IMR-90 (cell line): ENCODE measurements around the gene PLPP6. TPM values are rescaled to one million over a fixed set of nuclear protein-coding genes. Genes with fewer than 3 reads are reported as not detected.

Experiments used
- ATAC-seq: fragments of 200-7000 bp; cut with Tn5 transposase; 2 replicates; pipeline ENCODE4 v1.9.1; 2020; ENCODE audit warnings: low read depth, mild to moderate bottlenecking, moderate library complexity
- BruUV-seq: library from RNA; stranded (reverse); fragments of 400-500 nt; replicated peaks from 2 replicates; lab custom pipeline; 2021; lab: Mats Ljungman, UMichigan
- CTCF ChIA-PET: fragments of 300-600 bp; formaldehyde crosslinking; extraction: SDS; loops from one replicate; lab custom pipeline; 2021; ENCODE audit warnings: antibody characterized with exemption; lab: Yijun Ruan, JAX
- POLR2A ChIA-PET: fragments of 300-600 bp; sonication (Branson Sonifier 250); formaldehyde crosslinking; loops from one replicate; lab custom pipeline; 2022; ENCODE audit warnings: antibody characterized with exemption; ENCODE audit not compliant: unreplicated experiment; lab: Charles Lee
- DNase-seq: peaks from one replicate; pipeline ENCODE4 v3.0.0; 2013
- H2AFZ ChIP-seq: replicated peaks from 2 replicates; pipeline ENCODE3; 2013; ENCODE audit warnings: low read length, mild to moderate bottlenecking; ENCODE audit not compliant: poor library complexity
- H2AK5ac ChIP-seq: 2 replicates; pipeline ENCODE4 v1.6.1; 2013; ENCODE audit warnings: low read depth, low read length, inconsistent platforms
- H2AK9ac ChIP-seq: replicated peaks from 2 replicates; pipeline ENCODE3; 2013; ENCODE audit warnings: mild to moderate bottlenecking, low read depth, low read length, moderate library complexity; ENCODE audit not compliant: poor library complexity
- H2BK120ac ChIP-seq: 2 replicates; pipeline ENCODE4 v1.6.1; 2013; ENCODE audit warnings: low read depth, low read length, inconsistent platforms
- H2BK15ac ChIP-seq: 3 replicates; pipeline ENCODE4 v1.6.1; 2013; ENCODE audit warnings: low read depth, low read length, inconsistent platforms
- H2BK20ac ChIP-seq: 2 replicates; pipeline ENCODE4 v1.6.1; 2013; ENCODE audit warnings: low read depth, mild to moderate bottlenecking, inconsistent platforms, low read length, moderate library complexity
- H2BK5ac ChIP-seq: 2 replicates; pipeline ENCODE4 v1.6.1; 2013; ENCODE audit warnings: mild to moderate bottlenecking, low read depth, low read length, inconsistent platforms; ENCODE audit not compliant: poor library complexity, severe bottlenecking
- H3K14ac ChIP-seq: replicated peaks from 2 replicates; pipeline ENCODE4 v1.6.1; 2013; ENCODE audit warnings: low read depth, low read length, inconsistent platforms
- H3K18ac ChIP-seq: 2 replicates; pipeline ENCODE4 v1.6.1; 2013; ENCODE audit warnings: low read depth, low read length, control low read depth
- H3K23ac ChIP-seq: 2 replicates; pipeline ENCODE4 v1.6.1; 2013; ENCODE audit warnings: low read depth, low read length, inconsistent platforms
- H3K27ac ChIP-seq: 2 replicates; pipeline ENCODE4 v1.5.1; 2013; ENCODE audit warnings: mild to moderate bottlenecking, control low read depth, low read length; ENCODE audit not compliant: insufficient read depth
- H3K27me3 ChIP-seq: 2 replicates; pipeline ENCODE4 v1.6.1; 2013; ENCODE audit warnings: low read length; ENCODE audit not compliant: control insufficient read depth, insufficient read depth
- H3K36me3 ChIP-seq: 2 replicates; pipeline ENCODE4 v1.6.1; 2013; ENCODE audit warnings: low read length, mixed read lengths; ENCODE audit not compliant: control insufficient read depth, insufficient read depth
- H3K4ac ChIP-seq: 2 replicates; pipeline ENCODE4 v1.6.1; 2013; ENCODE audit warnings: low read depth, low read length, inconsistent platforms
- H3K4me1 ChIP-seq: 2 replicates; pipeline ENCODE4 v1.6.1; 2013; ENCODE audit warnings: low read length, mixed read lengths; ENCODE audit not compliant: control insufficient read depth, insufficient read depth
- H3K4me2 ChIP-seq: 2 replicates; pipeline ENCODE4 v1.6.1; 2013; ENCODE audit warnings: low read depth, mild to moderate bottlenecking, control low read depth, low read length, moderate library complexity
- H3K4me3 ChIP-seq: 2 replicates; pipeline ENCODE4 v1.5.1; 2013; ENCODE audit warnings: low read depth, mild to moderate bottlenecking, control low read depth, low read length, moderate library complexity; ENCODE audit not compliant: insufficient read depth
- H3K56ac ChIP-seq: 2 replicates; pipeline ENCODE4 v1.6.1; 2013; ENCODE audit warnings: low read length, inconsistent platforms; ENCODE audit not compliant: insufficient read depth; ENCODE audit errors: extremely low read depth
- H3K79me1 ChIP-seq, 2 experiments: 2 replicates each; pipeline ENCODE4 v1.6.1; 2013; ENCODE audit warnings: low read length in 2 of 2, inconsistent platforms in 1 of 2, low read depth in 1 of 2
- H3K9ac ChIP-seq: 2 replicates; pipeline ENCODE4 v1.6.1; 2013; ENCODE audit warnings: low read depth, low read length, control low read depth
- H3K9me1 ChIP-seq: 2 replicates; pipeline ENCODE4 v1.6.1; 2013; ENCODE audit warnings: low read length, inconsistent platforms; ENCODE audit not compliant: insufficient read depth
- H3K9me3 ChIP-seq: 2 replicates; pipeline ENCODE4 v1.6.1; 2013; ENCODE audit warnings: low read length; ENCODE audit not compliant: control insufficient read depth, insufficient read depth
- H4K20me1 ChIP-seq: 2 replicates; pipeline ENCODE4 v1.6.1; 2013; ENCODE audit warnings: low read length, inconsistent platforms; ENCODE audit not compliant: insufficient read depth
- H4K5ac ChIP-seq: 2 replicates; pipeline ENCODE4 v1.6.1; 2013; ENCODE audit warnings: mild to moderate bottlenecking, low read depth, low read length, control low read depth
- H4K8ac ChIP-seq, 2 experiments: 2 replicates each; pipeline ENCODE4 v1.6.1; 2013; ENCODE audit warnings: low read depth in 2 of 2, low read length in 2 of 2, control low read depth in 1 of 2, inconsistent platforms in 1 of 2
- H4K91ac ChIP-seq: 2 replicates; pipeline ENCODE4 v1.6.1; 2013; ENCODE audit warnings: low read depth, low read length, inconsistent platforms; ENCODE audit not compliant: insufficient read depth
- BHLHE40 ChIP-seq: fragments of 150-350 bp; IDR thresholded peaks from 2 replicates; pipeline ENCODE4 v1.6.1; 2016; ENCODE audit warnings: mild to moderate bottlenecking, low read depth, low read length
- CEBPB ChIP-seq: IDR thresholded peaks from 2 replicates; pipeline ENCODE4 v1.6.1; 2012; ENCODE audit warnings: low read depth, low read length, improper control_type of control experiment
- CHD1 ChIP-seq: IDR thresholded peaks from 2 replicates; pipeline ENCODE4 v1.6.1; 2012; ENCODE audit warnings: low read depth, low read length, improper control_type of control experiment
- FOS ChIP-seq: fragments of 150-350 bp; IDR thresholded peaks from 2 replicates; pipeline ENCODE4 v1.6.1; 2016; ENCODE audit warnings: low read depth, low read length
- MAFK ChIP-seq: IDR thresholded peaks from 2 replicates; pipeline ENCODE4 v1.6.1; 2012; ENCODE audit warnings: low read depth, low read length, improper control_type of control experiment
- MAZ ChIP-seq: IDR thresholded peaks from 2 replicates; pipeline ENCODE4 v1.6.1; 2012; ENCODE audit warnings: low read depth, mild to moderate bottlenecking, low read length, improper control_type of control experiment, moderate library complexity, borderline replicate concordance
- MXI1 ChIP-seq: IDR thresholded peaks from 2 replicates; pipeline ENCODE4 v1.6.1; 2012; ENCODE audit warnings: low read depth, mild to moderate bottlenecking, low read length, moderate library complexity, borderline replicate concordance
- NFE2L2 ChIP-seq: fragments of 150-350 bp; IDR thresholded peaks from 2 replicates; pipeline ENCODE4 v1.6.1; 2016; ENCODE audit warnings: low read depth, mild to moderate bottlenecking, low read length
- POLR2A ChIP-seq: IDR thresholded peaks from 2 replicates; pipeline ENCODE4 v1.6.1; 2012; ENCODE audit warnings: mild to moderate bottlenecking, low read depth, low read length
- RAD21 ChIP-seq: IDR thresholded peaks from 2 replicates; pipeline ENCODE4 v1.6.1; 2012; ENCODE audit warnings: low read length, improper control_type of control experiment
- RCOR1 ChIP-seq: IDR thresholded peaks from 2 replicates; pipeline ENCODE4 v1.6.1; 2012; ENCODE audit warnings: mild to moderate bottlenecking, low read length, improper control_type of control experiment; ENCODE audit not compliant: insufficient replicate concordance
- RFX5 ChIP-seq: IDR thresholded peaks from 2 replicates; pipeline ENCODE4 v1.8.0; 2012; ENCODE audit warnings: low read depth, mild to moderate bottlenecking, low read length, moderate library complexity
- SMC3 ChIP-seq: fragments of 150-350 bp; IDR thresholded peaks from 2 replicates; pipeline ENCODE4 v1.6.1; 2016; ENCODE audit warnings: low read depth, mild to moderate bottlenecking, antibody characterized with exemption, low read length, moderate library complexity
- WGBS, 2 experiments: methylation state at CpG; one replicate each; pipeline versions ENCODE4 v1.1.5 to v1.1.7; 2013; ENCODE audit warnings: missing lambda C conversion rate in 2 of 2; ENCODE audit not compliant: insufficient read length in 1 of 2; ENCODE audit errors: extremely low coverage in 2 of 2; 5-methylcytosine and 5-hydroxymethylcytosine counted together
- dilution Hi-C: fragments of 300-500 bp; cut with HindIII; formaldehyde crosslinking; loops from one replicate; pipeline ENCODE4 v1.14.3; 2018; ENCODE audit warnings: low sequenced_read_pairs; ENCODE audit not compliant: unreplicated experiment
- in situ Hi-C: fragments of 300-500 bp; cut with MboI; formaldehyde crosslinking; loops from 3 replicates; pipeline ENCODE4 v1.14.3; 2019; ENCODE audit warnings: low sequenced_read_pairs, inconsistent platforms, mixed read lengths
- intact Hi-C: fragments of 100-400 bp; cut with micrococcal nuclease; formaldehyde crosslinking; loops from 2 replicates; pipeline ENCODE4 v1.10.0; 2022
- polyA plus RNA-seq, 3 experiments: library from polyadenylated mRNA; depleted of rRNA; stranded (reverse); fragments of >200 nt; gene quantifications; 2 replicates each; pipeline ENCODE4 v1.2.3, GENCODE V29; 2012; ENCODE audit warnings: low replicate concordance in 1 of 3
- total RNA-seq: library from RNA; depleted of rRNA; stranded (reverse); fragments of >200 nt; gene quantifications from 2 replicates; pipeline ENCODE4 v1.2.3, GENCODE V29; 2012
- TF ChIP-seq, protein P1 (sequence below): fragments of 150-350 bp; IDR thresholded peaks from 2 replicates; pipeline ENCODE4 v1.6.1; 2017; ENCODE audit warnings: mild to moderate bottlenecking, antibody characterized with exemption, low read length, low read depth
- TF ChIP-seq, protein P2 (sequence below): conservative IDR thresholded peaks from 2 replicates; pipeline ENCODE4 v1.5.1; 2012; ENCODE audit warnings: mild to moderate bottlenecking, low read depth, low read length, improper control_type of control experiment
- TF ChIP-seq, protein P3 (sequence below): fragments of 150-350 bp; IDR thresholded peaks from 2 replicates; pipeline ENCODE4 v1.6.1; 2016; ENCODE audit warnings: low read depth, mild to moderate bottlenecking, low read length, moderate library complexity, borderline replicate concordance

PLPP6 gene
- total and polyA plus RNA-seq, 2 of the 4 experiments (the other 2 are of a cell fraction): 3.4 to 5.9 TPM

DNA sequence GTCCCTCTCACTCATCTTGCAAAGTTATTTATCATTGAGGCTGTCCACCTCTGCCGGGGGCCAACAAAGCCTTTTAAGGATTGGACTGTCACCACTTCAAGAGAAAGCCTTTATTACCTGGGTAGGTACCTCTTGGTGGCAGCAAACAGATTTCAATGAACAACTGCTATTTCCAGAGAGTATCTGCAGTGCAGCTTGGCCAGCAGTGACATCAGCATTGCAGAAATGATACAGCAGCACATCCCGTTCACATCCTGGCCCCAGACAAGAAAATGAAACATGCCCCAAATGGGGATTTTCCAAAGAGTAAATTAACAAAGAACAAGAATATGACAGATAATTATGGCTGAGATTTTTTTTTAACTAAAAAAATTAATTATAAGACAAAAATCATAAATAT is 6.5 kb downstream of the PLPP6 start:
- H2BK20ac ChIP-seq: no peak overlapping the region
- WGBS, 2 experiments: 75% methylated on average over 1 of the region's 2 CpGs; no CpG with 5 or more reads in 1 of the 2 experiments
- dilution Hi-C loops: no loop called here
- no peak overlapping the region for H4K5ac ChIP-seq
- H3K27me3 ChIP-seq: no peaks in the 10 kb centered on the region; the same call in 1 of the 2 replicates
- H3K4ac ChIP-seq: no peak overlapping the region
- no peak overlapping the region for H3K56ac ChIP-seq
- no peak overlapping the region for H3K18ac ChIP-seq
- H2BK15ac ChIP-seq: no peak overlapping the region
- H3K23ac ChIP-seq: no peak overlapping the region
- H3K27ac ChIP-seq: no peak overlapping the region
- H3K36me3 ChIP-seq: no peaks in the 10 kb centered on the region
- no peak overlapping the region for H2AK9ac ChIP-seq
- in situ Hi-C loops: no loop called here
- H3K4me1 ChIP-seq: peaks cover 1% of the 10 kb centered on the region; the same call in 1 of the 2 replicates
- ChIA-PET CTCF (no interaction called here), POLR2A (no interaction called here)
- no peaks in the 10 kb centered on the region for H3K9me3 ChIP-seq
- no peak overlapping the region for H2AFZ ChIP-seq
- H3K4me2 ChIP-seq: no peak overlapping the region
- no peak for TF ChIP-seq RCOR1
- no peak for TF ChIP-seq RFX5
- no peak for TF ChIP-seq MAFK
- TF ChIP-seq, protein P1, sequence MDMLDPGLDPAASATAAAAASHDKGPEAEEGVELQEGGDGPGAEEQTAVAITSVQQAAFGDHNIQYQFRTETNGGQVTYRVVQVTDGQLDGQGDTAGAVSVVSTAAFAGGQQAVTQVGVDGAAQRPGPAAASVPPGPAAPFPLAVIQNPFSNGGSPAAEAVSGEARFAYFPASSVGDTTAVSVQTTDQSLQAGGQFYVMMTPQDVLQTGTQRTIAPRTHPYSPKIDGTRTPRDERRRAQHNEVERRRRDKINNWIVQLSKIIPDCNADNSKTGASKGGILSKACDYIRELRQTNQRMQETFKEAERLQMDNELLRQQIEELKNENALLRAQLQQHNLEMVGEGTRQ: no peak
- TF ChIP-seq FOS: no peak
- TF ChIP-seq CEBPB: no peak
- TF ChIP-seq, protein P2, sequence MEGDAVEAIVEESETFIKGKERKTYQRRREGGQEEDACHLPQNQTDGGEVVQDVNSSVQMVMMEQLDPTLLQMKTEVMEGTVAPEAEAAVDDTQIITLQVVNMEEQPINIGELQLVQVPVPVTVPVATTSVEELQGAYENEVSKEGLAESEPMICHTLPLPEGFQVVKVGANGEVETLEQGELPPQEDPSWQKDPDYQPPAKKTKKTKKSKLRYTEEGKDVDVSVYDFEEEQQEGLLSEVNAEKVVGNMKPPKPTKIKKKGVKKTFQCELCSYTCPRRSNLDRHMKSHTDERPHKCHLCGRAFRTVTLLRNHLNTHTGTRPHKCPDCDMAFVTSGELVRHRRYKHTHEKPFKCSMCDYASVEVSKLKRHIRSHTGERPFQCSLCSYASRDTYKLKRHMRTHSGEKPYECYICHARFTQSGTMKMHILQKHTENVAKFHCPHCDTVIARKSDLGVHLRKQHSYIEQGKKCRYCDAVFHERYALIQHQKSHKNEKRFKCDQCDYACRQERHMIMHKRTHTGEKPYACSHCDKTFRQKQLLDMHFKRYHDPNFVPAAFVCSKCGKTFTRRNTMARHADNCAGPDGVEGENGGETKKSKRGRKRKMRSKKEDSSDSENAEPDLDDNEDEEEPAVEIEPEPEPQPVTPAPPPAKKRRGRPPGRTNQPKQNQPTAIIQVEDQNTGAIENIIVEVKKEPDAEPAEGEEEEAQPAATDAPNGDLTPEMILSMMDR: no peak
- no peak for TF ChIP-seq SMC3
- no peak for TF ChIP-seq NFE2L2
- TF ChIP-seq CHD1: no peak
- no peak for TF ChIP-seq POLR2A
- TF ChIP-seq, protein P3, sequence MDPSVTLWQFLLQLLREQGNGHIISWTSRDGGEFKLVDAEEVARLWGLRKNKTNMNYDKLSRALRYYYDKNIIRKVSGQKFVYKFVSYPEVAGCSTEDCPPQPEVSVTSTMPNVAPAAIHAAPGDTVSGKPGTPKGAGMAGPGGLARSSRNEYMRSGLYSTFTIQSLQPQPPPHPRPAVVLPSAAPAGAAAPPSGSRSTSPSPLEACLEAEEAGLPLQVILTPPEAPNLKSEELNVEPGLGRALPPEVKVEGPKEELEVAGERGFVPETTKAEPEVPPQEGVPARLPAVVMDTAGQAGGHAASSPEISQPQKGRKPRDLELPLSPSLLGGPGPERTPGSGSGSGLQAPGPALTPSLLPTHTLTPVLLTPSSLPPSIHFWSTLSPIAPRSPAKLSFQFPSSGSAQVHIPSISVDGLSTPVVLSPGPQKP: no peak
- TF ChIP-seq BHLHE40: no peak
- TF ChIP-seq RAD21: no peak
- no peak for TF ChIP-seq MXI1
- TF ChIP-seq MAZ: no peak
- no peak overlapping the region for H4K91ac ChIP-seq
- no peak overlapping the region for H4K8ac ChIP-seq
- H4K20me1 ChIP-seq: no peaks in the 10 kb centered on the region
- no peak overlapping the region for H3K14ac ChIP-seq
- BruUV-seq: no TSS peak
- no peak overlapping the region for H3K4me3 ChIP-seq
- no peaks in the 10 kb centered on the region for H3K9me1 ChIP-seq
- DNase-seq (no peak), ATAC-seq (no peak)
- H2BK5ac ChIP-seq: no peak overlapping the region
- intact Hi-C loops: loop anchor here (10.0 kb wide), 1 partner anchor 354 kb away; no protein-coding TSS in a partner anchor
- no peak overlapping the region for H2BK120ac ChIP-seq
- no peak overlapping the region for H2AK5ac ChIP-seq
- H3K9ac ChIP-seq: no peak overlapping the region
- 0 out of 4 replicates have a peak, but pooled peaks cover 0 to 2% of the 10 kb centered on the region in 2 experiments for H3K79me1 ChIP-seq
